ENCODE results near the gene SDF4.

Gene SDF4, protein sequence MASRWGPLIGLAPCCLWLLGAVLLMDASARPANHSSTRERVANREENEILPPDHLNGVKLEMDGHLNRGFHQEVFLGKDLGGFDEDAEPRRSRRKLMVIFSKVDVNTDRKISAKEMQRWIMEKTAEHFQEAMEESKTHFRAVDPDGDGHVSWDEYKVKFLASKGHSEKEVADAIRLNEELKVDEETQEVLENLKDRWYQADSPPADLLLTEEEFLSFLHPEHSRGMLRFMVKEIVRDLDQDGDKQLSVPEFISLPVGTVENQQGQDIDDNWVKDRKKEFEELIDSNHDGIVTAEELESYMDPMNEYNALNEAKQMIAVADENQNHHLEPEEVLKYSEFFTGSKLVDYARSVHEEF

DNA sequence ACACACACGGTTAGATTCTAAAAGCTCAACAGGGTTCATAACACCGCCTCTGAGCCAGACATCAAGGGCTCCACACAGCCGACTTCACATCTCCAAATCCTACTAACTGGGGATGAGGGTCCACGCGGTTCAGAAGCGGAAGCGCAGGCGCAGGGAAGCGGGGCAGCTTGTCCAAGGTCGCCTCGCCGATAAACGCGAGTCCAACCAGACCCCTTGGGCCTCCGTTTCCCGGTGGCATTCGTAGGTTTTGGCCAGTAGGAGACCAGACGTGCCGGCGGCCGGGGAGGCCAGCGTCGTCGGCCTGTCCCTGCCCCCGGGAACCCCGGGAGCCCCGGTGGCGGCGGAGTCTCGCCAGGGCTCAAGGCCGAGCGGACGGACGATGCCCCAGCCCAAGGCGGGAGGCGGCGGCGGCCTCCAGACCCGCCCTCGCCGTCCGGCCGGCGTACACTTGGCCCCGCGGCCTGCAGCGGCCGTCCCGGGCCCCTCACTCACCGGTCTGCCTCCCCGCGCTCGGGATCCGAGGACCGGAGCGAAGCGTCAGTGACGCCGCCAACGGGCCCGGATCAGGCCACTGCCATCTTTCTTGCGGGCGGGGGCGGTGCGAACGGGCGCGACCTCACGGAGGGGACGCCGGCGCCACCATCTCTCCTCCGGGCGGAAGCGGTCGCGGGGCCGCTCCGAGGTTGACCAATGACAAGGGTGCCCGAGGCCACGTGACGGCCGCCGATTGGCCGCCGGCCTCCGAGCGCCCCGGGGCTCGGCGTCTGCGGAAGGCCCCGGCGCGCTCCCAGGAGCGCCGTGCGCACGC lies at the start of gene SDF4:
Gene SDF4, minus strand, starts transcription at position 602 of the 808 bp plus-strand sequence. CDS start 3,229 bp downstream, outside the sequence.
- DNase-seq (ENCODE audit: low read depth in 2 of 2), result peak; percentile 95

DNA sequence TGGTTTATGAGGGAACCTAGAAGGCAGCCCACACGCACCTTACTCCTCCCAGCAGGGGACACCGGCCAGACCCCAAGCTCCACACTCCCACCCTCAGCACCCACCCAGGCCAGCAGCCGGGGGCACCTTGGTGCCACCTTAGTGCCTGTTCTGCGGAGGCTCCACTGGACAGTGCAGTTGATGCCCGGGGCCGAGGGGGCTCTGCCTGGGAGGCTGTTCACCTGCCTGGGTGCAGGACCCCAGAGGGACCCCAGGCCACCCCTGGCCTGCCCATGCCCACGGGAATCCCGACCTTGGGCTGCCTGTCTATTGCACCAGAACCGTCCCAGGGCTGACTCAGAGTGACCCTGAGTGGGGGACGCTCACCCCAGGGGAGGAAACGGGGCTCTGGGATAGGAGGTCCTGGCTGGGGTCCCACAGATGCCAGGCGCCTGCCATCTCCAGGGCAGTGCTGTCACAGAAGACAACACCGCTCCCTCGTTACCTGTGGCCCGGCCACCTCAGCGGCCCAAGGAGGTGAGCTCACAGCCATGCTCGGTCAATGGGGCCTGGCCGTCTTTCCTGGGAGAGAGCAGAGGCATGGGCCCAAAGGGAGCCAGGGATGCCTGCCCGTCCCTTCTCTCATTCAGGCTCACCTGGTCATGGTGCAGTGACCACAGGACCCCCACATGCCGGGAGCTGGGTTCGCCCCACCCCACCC lies 49.1 kb upstream of the SDF4 start:
- no peak for DNase-seq (ENCODE audit: low read depth in 2 of 2)

DNA sequence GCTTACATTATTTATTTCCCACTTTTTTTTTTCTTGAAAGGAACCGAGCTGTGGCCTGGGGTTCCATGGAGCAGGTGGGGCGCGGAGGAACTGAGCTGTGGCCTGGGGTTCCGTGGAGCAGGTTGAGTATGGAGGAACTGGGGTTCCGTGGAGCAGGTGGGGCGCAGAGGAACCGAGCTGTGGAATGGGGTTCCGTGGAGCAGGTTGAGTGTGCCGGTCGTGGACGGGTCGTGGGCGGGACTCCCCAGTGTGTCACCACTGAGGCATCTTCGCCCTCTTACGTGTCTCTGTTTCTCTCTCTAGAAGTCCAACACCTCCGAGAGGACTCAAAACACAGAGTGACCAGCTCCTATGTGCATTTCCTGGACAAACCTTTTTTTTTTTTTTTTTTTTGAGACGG lies 47.2 kb upstream of the SDF4 start:
- DNase-seq (ENCODE audit: low read depth in 2 of 2), result no peak

DNA sequence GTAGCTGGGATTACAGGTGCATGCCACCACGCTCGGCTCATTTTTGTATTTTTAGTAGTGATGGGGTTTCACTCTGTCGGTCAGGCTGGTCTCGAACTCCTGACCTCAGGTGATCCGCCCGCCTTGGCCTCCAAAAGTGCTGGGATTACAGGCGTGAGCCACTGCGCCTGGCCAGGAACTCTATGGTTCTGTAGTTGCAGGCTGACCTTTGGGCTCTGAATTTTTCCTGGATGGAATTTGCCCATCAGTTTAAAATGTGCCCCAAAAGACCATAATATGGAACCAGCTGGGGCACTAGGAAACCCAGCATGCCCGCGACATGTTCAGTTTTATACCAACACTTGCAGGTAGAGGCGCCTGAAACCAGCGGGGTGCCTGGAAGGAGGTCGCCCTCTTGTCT lies 46.8 kb upstream of the SDF4 start:
- DNase-seq (ENCODE audit: low read depth in 2 of 2), result no peak

DNA sequence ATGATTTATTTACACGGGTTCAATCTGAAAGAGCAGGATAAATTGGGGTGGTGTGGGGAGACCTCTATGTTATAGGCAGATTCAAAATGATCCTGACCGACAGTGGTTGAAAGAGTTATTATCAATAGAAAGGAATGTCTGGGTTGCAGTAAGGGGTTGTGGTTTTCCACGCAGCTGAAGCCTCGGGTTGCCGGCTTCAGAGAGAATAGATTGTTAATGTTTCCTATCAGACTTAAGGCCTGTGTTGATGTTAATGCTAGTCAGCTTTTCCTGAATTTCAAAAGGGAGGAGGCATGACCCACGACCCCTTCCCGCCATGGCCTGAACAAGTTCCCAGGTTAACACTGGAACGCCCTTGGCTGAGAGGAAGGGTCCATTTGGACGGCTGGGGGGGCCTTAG lies 44.0 kb upstream of the SDF4 start:
- no peak for DNase-seq (ENCODE audit: low read depth in 2 of 2)

DNA sequence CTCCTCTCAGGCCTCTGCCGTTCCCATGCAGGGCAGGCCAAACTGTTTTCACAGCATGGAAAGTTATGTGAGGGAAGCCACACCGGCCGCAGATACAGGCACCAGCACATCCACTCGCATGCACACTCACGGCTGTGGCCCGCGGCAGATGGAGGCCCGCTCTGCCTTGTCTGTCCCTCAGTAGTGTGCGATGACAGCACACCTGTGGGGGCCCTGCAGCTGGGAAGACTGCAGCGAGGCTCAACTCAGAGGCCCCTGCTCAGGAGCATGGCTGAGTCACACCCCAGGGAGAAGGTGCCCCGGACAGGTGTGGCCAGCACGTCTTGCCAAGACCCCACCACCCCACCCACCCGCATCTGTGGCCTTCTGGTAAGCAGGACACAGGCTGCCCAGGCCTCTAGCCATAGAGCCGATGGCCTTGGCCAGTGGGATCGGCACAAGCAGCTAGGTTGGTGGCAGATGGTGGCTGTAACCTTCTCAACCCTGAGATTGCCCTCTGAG lies 43.2 kb upstream of the SDF4 start:
- DNase-seq (ENCODE audit: low read depth in 2 of 2), result no peak

DNA sequence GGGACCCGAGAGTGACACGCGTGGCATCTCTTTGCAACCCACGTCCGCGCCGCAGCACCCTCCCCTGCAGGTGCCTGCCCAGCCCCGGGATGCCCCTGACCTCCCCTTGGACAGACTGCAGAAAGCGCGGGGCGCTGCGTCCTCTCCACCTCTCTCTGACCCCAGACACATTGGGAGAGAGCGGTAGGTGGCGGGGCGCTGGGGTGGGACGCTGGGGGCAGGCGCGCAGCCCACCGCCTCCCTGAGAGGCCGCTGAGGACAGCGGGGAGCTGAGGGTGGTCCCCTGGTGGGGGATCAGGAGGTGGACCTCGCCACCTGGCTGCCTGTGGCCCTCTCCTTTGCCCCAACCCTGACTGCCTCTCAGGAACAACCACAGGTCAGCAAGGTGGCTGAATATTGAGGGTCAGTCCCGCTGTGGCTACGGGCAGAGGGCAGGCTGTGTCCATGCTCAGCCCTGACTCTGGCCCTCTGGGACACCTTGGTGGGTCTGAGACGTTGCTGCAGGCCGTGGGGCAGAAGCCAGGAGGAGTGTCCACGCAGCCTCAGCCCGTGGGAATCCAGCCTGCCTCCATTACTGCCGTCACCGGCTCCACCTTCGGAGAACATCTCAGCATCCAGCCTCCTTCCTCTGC lies 42.6 kb upstream of the SDF4 start:
- no peak for DNase-seq (ENCODE audit: low read depth in 2 of 2)

DNA sequence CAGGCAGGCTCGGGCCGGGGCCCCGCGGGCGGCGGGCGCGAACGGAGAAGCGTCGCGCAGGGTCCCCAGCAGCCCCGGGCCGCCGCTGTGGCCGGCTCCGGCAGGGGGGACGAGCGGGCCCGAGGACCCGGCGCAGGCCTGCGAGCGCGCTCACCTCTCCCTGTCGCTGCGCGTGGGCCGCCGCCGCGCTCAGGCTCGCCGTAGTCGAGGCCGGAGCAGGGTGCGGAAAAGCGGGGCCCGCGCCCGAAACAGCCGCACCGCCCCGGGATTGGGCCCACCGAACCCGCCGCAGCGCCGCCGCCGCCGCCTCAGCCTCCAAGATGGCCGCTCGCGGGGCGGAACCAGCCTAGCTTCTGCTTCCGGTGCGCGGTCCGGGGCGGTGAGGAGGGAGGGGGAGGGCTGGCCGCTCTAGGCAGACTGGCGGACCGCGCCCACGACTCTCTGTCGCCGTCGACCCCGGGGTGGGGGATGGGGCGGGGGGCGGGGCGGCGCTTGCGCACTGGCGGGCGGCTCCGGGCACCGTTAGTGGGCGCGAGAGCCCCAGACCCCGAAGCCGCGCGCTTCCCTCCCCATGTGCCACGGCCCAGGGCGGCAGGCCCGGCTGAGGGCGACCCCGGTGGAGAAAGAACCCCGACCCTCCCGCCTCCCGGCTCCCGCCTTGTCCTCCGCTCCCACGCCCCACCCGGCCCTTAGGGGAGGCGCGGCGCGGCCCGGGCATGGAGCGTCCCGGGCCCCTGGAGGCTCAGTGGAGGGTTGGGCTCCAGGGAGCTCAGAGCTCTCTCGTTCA lies 41.9 kb upstream of the SDF4 start, which contains the start of gene UBE2J2:
Gene UBE2J2, minus strand, starts transcription at position 343 of the 787 bp plus-strand sequence. CDS start 5,862 bp downstream, outside the sequence.
- DNase-seq (ENCODE audit: low read depth in 2 of 2), result peak; percentile 91 to 94

DNA sequence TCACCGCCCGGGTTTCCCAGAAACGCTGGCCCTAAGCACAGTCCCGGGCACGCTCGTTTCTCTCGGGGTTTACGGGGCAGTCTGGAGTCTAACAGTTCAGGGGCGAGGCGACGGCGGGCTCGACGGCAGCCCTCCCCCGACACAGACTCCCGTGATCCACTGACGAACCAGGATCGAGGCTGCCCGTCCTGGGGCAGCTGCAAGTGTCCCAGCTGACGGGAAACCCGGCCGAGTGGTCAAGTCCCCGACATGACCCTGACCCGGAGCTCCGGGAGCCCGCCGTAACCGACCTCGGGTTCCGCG lies 41.4 kb upstream of the SDF4 start:
- no peak for DNase-seq (ENCODE audit: low read depth in 2 of 2)

DNA sequence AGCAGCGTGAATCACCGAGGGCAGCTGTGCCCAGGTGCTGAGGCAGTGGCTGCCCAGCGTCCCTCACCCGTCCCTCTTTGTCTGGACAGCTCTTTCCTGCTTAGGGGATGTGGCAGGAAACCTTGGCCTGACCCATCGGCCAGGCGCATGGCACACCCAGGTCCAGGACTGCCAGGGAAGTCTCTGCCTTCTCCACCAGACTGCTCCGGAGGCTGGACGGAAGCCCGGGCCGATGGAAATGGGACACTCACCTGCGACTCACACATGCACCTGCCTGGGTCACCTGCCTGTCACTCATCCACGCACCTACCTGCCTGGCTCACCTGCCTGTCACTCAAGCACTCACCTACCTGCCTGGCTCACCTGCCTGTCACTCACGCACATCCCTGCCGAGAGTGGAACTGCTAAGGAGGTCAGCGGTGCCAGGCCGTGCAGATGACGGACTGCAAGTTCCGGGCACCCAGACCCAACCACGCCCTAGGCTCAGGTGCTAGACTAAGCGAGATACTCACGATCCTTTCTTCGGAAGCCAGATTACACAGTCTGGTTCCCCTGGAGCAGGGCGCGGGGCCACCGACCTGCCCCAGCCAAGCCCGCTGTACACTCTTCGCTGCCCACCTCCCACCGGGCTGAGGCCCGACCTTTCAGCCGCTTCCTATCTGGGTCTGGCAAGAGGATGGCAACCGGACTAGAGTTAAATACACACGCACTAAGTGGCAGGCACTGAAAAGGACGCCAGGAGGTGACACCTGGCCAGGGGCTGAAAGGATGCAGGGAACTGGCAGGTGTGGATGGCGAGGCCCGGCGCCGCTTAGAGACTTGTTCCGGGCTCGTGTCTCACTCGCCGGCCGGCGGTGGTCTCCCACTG lies 40.8 kb upstream of the SDF4 start:
- DNase-seq (ENCODE audit: low read depth in 2 of 2), result no peak

DNA sequence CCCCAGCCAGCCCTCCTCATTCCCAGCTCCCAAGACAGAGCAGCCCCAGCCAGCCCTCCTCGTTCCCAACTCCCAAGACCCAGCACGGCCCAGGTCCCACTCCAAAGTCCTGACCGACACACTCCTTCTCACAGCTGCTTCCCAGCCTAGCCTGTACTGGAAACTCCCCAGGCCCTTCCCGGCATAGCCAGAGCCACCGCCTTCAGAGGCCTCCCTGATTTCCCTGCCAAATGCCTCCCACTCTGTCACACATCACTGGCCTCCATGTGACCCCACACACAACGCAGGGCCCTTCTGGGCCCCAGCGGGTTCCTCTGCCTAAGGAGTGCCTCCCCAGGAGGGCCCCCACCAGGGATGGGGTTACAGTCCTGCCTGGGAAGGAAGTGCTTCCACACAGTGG lies 39.0 kb upstream of the SDF4 start:
- no peak for DNase-seq (ENCODE audit: low read depth in 2 of 2)

DNA sequence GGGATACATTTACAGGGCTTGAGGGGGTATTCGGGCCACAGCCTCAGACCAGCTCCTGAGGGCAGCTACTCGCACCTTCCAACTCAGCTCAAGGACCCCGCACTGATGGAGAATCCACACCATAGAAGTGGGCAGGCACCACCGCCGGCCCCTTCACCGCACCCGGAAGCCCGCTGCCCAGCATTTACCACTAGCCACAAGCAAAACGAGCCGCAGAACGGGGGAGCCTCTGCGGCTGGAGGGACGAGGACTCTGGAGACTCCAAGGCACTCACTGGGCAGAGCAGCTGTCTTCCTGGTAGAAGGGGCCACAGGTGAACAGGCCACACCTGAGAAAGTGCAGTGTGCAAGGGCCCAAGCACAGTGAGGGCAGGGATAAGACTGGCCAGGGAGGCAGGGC lies 36.5 kb upstream of the SDF4 start:
- no peak for DNase-seq (ENCODE audit: low read depth in 2 of 2)

DNA sequence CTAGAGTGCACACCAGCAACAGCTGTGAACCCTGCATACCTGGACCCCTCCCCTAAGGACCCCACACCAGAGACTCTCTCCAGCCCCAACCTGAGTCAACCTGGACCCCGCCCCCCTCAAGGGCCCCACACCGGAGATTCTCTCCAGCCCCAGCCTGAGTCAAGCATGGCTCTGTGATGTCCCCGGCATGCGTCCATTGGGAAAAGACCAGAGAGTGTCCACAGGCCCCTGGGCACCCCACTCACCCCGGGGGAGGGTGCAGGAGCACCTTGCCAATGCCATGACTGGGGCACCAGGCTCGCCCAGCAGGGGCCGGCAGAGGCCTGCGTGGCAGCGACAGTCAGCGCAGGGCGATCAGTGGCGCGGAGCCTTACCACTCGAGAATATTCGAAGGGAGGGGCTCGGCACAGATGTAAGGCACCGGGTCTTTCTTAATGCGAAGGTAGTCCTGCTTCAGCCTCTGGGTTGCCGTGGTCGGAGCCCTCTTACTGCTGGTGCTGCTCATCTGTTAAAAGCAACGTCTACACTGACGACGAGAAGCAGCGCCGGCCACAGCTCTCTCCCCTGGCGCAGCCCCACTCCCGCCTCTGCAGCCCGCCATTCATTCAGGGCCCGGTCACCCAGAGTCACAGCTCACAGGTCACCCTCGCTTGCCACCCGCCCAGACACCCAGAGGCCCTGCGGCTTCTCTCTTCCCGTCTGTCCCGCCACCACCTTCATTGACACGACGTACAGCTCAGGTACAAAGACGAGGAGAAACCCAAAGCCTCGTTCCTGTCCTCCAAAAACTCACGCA lies 35.9 kb upstream of the SDF4 start:
- no peak for DNase-seq (ENCODE audit: low read depth in 2 of 2)

DNA sequence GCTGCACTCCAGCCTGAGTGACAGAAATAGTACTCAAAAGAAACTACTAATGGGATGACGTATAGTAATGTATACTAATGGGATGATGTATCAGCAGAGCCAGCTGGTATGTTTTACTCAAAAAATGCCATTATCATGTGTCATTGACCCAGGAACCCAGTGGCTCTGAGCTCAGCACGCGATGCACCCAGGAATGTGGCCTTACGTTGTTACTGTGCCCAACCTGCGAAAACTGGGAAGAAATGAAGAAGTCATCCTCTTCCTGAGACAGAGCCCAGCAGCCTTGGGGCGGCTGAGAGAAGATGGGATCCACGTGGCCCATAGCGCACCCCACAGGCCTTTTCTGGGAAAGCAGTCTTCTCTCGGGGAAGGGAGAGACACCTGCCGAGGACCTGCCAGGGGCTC lies 33.1 kb upstream of the SDF4 start:
- no peak for DNase-seq (ENCODE audit: low read depth in 2 of 2)

DNA sequence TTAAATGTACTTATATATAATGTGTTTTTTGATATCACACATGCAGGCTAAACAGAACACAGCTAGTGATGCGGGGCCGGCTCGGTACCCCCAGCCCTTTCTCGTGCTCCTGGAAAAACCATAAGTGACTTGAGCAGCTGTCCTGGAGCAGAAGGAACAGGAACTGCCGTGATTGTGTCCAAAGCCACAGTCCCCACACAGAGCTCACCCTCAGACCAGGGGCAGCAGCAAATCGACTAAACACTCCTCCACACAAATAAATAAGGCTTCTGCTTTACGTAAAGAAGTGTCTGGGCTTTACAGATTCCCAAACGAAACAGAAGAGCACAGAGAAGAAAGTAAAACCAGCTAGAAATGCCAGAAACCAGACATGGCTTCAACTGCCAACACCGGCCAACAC lies 32.2 kb upstream of the SDF4 start:
- DNase-seq (ENCODE audit: low read depth in 2 of 2), result no peak

DNA sequence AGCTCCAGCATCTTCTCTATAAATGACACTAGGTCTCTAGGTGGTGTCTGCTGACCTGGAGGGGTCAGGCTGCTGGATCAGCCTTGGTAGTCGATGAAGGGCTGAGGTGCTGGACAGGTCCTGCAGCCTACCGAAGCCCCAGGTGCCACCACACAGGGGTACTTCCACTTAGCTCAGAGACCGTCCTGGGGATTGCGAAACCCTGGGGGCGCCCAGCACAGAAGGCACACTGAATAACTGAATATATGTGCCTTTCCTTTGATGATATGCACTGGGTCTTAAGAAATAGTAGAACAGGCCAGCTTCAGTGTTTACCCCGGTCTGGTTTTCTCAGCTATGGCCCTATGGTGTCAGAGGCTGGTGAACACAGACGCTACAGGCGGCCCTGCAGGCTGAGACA lies 31.0 kb upstream of the SDF4 start:
- DNase-seq (ENCODE audit: low read depth in 2 of 2), result no peak

DNA sequence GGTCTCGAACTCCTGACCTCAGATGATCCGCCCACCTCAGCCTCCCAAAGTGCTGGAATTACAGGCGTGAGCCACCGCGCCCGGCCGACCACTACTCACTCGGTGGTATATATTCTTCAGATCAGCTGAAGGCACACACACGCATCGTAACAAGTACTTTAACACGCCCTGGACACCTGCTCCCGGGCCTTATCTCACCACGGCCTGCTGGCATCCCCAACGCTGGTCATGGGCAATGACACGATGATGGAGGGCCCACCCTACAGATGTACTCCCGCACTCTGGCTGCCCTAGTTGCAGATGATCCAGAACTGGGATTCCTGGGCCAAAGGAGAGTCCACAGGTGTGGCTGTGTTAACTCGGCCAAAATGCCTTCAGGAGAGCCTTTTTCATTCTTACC lies 30.3 kb upstream of the SDF4 start:
- no peak for DNase-seq (ENCODE audit: low read depth in 2 of 2)

DNA sequence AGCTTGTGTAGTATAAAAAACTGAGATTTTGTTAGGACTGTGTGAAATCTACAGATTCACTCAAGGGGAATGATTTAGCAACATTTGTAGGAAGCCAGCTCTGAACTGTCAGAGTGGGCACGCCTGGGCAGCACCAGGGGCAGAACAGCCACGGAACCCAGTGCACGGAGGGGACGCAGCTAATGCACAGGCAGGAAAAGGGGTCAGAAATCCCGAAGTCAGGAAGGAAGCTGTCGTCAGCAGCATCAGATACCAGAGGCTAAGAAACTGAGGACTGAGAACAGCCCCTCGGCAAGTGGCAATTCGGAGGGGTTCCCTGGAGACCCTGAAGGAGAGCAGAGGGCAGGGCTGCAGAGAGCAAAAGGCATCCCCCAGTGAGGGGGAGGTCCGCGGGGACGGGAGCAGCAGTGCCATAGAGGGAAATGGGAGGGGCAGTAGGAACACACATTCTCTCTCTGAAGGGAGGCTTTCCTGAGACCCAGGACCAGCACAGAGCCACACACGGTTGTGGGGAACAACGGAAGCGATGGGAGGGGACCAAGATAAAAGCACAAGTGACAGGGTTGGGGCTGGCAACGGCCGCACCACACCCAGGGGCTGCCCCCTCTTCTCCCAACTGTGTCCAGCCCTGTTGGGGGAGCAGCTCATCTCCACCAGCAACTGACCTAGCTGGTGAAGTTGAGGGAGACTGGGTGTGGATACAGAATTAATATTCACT lies 29.2 kb upstream of the SDF4 start:
- DNase-seq (ENCODE audit: low read depth in 2 of 2), result no peak
